Stimulated activated CD8-positive, alpha-beta memory T cell treated with anti-CD3 and anti-CD28 coated beads, Interleukin-4, amount 100 ng/mL, for 1 hour (primary cell): ENCODE measurements around the gene YJEFN3.

Experiments
- DNase-seq, 2 donors: peaks; one replicate each; pipeline ENCODE4 v3.0.0-alpha.2; 2020; ENCODE audit warnings: low read depth in 2 of 2, low spot score in 1 of 2

The YJEFN3 gene

DNA sequence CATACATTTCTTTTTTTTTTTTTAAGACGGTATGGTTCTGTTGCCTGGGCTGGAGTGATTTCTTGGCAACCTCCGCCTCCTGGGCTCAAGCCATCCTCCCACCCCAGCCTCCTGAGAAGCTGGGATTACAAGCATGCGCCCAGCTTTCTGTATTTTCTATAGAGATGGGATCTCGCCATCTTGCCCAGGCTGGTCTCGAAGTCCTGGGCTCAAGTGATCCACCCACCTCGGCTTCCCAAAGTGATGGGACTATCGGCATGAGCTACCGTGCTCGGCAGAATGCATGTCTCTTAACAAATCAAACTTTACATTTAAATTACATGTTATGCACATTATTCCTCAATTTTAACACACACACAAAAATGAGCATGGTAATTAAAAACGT is 11.5 kb upstream of the YJEFN3 start:
- DNase-seq, result no peak

DNA sequence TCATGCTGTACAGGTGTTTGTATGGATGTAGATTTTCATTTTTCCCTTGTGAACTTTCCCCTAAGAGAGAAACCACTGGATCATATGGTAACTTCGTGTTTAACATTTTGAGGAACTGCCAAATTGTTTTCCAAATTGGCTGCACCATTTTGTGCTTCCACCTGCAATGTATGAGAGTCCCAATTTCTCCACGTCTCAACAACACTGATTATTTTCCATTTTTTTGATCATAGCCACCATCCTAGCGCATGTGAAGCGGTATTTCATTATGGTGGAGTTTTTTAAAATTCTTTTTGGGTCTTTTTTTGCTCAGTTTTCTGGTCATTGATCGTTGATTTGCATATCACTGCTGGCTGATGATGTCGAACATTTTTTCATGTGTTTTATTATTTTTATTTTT is 7.7 kb upstream of the YJEFN3 start:
- DNase-seq, result no peak

DNA sequence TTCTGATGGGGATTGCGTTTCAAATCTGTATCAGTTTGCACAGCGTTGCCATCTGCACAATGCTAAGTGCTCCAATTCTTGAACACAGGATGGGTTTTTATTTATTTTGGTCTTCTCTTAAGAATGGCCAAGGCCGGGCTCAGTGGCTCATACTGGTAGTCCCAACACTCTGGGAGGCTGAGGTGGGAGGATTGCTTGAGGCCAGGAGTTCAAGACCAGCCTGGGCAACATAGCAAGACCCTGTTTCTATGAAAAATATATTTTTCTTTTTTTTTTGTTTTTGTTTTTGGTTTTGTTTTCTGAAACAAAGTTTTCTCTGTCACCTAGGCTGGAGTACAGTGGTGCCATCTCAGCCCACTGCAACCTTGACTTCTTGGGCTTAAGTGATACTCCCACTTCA is 5.5 kb upstream of the YJEFN3 start:
- DNase-seq, result no peak

DNA sequence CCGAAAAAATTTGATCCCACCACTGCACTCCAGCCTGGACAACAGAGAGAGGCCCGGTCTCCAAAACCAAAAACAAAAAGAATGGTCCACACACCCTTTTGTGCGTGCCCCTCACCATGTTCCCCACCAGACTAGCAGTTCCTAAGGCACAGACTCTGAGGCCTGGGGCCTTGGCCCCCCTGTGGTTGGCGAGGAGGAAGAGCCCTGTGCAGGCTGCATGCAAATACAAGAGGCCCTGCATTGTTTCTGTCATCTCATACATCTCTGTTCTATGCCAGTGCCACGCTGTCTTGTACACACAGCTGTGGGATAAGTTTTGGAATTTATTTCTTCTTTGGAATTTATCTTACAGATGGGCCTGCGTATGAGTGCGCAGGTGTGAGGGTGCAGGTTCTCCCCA is 4.7 kb upstream of the YJEFN3 start:
- DNase-seq, result no peak

DNA sequence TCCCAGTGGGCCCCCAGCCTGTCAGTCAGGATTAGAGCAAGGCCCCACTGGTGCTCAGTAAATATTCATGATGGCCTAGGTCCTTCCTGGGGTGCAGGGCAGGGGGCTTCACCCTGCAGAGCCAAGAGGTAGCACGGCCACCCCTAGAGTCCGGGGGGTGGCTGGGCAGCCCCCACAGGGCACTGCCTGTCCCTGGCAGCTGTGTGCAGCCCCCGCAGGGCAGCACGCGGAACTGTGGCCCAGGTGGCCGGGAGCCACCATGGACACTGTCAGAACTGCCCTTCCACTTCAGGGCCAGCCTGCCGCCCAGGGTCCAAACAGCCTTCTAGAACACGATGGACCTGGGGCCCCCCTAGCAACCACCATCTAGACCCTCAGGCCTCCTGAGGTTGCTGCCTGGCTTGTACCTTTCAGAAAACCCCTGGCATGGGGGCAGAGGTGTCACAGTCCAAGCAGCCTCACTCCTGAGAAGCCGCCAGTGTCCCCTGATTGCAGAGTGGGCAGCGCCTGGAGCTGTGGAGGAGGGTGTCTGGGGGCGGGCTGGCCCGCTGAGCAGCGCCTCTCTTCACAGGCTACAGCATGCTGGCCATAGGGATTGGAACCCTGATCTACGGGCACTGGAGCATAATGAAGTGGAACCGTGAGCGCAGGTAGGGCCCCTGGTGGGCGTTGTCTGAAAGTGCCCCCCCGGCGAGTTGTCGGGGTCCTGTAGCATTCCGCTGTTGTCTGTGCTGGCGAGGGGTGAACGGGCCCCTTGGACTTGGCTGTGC is 2.9 kb upstream of the YJEFN3 start:
- no peak for DNase-seq

DNA sequence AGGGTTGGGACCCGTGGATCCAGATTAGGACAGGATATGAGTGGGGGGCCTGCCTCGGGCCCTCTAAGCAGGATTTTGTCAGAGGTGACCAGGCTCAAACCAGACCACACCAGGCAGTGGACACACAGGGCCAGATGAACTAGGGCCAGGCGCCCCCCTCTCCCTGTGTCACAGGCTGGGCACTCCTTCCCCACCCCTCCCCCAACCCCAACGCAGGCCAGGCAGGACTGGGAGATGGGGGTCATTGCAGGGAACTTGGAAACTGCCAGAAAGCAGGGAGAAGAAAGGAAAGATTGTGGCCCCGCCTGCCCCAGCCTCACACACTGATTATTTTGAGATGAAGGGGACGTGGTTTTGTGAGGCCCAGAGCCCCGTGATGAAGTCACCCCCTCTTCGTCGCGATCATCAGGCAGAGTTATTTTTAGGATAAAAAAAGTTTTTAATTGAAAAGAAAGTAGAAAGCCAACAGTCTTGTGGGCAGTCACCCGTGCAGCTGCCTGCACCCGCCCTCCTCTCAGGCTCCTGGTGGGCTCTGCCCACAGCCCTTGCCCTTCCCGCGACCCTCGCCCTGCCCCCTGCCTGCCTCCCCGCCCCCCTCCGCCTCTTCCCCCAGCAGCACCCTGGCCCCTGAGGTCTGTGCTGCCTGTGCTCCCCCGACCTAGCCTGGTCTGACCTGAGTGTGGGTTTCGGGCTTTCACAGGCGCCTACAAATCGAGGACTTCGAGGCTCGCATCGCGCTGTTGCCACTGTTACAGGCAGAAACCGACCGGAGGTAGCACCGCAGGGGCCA is 1.9 kb upstream of the YJEFN3 start:
- DNase-seq, result no peak

DNA sequence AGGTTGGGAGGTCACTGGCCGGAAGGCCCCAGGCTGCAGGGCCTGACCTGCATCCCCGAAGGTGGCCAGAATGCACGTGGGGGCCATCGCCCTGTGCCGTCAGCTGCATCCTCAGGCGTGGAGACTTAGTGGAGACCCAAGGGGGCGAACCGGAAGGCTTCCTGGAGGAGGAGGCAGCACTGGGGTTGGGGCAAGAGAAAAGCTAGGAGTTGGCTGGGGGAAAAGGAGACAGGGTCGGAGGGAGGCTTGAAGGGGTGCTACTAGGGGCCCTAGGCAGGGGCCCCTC is 1.4 kb upstream of the YJEFN3 start:
- no peak for DNase-seq

DNA sequence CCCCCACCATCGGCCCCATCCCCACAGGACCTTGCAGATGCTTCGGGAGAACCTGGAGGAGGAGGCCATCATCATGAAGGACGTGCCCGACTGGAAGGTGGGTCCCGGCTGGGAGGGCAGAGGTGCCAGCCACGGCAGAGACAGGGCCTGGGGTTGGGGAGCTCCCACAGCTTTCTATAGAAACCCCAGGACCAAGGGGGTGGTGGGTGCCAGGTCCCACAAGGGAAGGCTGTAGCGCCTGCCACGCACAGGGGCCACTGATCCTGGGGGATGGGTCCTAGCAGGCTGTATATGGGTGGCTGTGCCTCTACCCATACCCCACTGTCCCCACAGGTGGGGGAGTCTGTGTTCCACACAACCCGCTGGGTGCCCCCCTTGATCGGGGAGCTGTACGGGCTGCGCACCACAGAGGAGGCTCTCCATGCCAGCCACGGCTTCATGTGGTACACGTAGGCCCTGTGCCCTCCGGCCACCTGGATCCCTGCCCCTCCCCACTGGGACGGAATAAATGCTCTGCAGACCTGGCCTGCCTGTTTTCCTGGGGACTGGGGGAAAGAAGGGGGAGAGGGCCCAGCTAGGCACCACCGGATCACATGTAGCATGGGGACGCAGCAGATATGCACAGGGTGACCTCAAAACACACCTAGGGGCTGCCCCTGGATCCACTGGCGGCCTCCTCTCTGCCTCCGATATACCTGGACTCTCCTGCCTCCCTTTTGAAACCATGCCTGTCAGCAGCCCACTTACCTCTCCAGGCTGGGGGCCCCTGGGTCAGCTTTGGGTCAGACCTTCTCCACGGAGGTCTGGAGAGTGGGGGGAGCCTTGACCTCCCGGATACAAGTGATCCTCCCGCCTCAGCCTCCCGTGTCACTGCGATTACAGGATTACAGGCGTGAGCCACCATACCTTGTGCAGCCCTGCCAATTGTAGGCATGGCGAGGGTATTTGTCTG is 761 bp upstream of the YJEFN3 start:
- no peak for DNase-seq

DNA sequence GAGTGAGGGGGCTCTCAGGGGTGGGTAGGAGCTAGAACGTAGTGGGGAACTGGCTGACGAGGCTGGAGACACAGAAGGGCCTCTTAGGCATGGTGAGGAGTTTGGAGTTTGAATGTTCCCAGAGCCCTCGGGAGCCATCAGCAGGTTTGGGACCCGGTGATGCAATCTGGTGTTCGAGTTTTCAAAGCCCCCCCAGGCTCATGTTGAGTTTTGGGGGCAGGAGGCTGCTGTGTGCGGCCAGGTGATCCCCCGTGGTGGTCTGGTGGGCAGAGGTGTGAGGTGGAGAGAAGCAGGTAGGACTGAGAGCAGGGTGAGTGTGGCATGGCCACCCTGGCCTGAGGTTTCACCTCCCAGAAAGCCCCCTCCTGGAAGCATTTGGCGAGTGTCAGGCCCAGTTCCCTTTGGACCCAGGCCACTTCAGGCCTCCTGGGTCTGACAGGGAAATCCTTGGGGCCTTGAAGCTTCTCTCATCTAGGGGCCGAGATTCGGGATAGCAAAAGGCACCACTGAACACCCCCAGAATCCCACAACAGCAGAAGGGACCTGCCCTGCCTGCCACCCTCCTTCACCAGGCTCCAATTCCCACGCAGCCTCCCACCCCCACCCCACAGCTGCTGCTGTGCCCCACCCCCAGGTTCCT is 1.2 kb downstream of the YJEFN3 start:
- DNase-seq, result no peak

DNA sequence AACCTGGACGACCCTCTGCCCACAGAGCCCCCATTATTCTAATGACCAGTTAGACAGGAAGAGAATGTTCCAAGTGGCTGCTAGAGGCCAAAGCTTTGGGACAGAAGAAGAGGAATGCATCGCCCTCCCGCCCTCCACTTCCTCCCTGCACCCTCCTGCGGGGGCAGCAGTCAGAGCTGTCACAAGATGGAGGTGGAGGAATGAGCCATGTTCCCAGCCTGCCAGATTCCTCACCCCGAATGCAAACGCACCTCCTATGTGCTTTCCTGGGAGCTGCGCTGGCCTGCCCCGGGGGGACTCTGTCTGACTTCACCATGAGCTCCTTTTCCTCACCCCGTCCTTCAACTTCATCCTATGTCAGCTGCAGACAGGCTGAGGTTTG is 1.7 kb downstream of the YJEFN3 start:
- DNase-seq, result no peak

DNA sequence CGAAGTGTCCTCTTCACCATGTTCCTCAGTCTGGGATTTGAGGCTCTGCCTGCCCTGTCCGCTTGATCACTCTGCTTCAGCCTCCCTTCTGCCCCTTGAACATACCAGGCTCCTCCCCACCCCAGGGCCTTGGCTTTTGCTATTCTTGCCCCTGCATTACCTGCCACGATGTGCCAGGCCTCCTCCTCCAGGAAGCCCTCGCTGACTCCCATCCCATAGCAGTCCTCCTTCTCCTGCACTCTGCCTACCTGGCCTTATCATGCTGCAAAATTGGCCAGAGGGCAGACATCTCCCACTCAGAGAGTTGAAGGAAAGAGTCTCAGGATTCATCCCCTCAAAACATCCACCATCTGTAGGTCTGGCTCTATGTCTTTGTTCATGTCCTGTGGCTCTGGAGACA is 2.2 kb downstream of the YJEFN3 start:
- DNase-seq, result no peak

DNA sequence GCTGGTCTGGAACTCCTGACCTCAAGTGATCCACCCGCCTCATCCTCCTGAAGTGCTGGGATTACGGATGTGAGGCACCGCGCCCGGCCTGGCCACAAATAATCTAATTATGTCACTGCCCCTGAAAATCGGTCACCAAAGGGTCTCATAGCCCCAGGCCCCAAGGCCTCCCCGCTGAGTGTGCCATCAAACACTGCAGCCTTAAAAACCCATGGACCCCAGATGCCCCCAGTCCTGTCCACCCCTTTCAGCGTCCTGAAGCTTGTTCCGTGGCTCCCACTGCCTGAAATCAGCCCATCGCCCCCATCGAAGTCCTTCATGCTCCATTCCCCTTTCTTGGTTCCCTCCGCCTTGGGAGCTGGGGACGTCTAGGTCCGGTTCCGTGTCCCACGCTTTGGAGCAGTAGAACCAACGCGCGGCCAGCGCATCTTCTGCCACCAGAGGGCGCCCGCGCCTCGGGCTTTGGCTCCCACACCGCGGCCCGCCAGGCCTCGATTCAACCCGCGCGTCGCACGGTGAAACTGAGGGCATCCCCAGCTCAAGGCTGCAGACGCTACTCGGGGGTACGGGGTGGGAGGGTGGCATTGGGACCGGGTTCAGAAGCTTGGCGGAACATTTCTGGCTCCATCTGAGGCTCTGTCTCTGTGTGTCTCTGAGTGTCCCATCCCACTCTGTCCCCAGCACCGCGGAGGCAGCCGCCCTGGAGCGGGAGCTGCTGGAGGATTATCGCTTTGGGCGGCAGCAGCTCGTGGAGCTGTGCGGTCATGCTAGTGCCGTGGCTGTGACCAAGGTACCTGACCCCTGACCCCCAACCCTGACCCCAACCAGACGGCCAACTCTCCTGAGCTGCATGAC is 3.5 kb downstream of the YJEFN3 start:
- DNase-seq, result peak; percentile 77 to 78

DNA sequence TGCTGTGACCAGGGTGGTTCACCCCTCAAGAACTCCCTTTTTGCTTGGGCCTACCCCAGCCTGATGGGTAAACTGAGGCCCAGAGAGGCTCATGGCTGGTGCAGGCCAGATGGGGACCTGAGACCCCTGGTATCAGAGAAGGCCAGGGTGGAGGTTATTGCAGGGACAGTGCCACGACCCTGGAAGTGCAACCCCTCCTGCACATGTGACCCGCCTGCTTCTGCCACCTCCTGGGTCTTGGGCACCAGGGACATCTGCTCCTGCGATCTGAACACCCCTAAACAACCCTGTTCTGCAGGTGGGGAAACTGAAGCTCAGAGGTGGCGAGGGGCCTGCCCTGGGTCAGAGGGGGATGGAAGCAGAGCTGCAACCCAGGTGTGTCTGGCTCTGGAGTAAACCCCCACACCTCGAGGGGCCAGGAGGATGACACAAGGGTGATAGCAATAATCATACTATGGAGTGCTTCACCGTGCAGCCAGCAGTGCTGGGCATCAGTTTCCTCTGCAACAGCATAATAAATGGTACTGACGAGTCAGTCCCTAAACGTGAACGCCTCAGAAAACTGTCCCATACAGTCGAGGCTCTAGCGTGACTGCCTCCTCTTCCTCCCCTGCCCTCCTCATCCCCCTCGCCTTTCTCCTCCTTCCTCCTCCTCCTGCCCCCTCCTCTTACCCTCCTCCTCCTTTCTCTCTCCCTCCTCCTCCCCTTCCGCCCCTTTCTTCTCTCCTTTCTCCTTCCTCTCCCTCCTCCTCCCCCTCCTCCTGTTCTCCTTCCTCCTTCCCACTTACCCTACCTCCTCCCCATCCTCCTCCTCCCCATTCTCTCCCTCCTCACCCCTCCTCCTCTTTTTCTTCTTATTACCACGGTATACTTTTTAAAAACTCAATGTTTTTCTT is 4.3 kb downstream of the YJEFN3 start:
- DNase-seq, result no peak

DNA sequence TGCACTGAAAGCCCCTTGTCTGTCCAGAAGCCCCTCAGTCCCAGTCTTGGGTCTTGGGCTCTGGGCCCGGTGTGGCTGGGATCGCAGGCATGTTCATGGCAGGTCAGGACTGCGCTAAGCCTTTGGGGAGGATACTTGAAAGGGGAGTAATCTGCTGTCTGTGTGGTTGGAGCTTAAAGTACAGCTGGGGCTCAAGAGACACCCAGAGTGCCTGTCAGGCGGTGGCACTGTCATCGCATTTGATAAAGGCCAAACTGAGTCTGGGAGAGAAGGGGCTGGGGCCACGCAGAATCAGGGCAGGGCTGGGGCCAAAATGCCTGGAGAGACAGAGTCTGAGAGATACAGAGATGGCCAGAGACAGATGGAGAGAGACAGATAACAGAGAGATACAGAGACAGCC is 5.1 kb downstream of the YJEFN3 start:
- no peak for DNase-seq

DNA sequence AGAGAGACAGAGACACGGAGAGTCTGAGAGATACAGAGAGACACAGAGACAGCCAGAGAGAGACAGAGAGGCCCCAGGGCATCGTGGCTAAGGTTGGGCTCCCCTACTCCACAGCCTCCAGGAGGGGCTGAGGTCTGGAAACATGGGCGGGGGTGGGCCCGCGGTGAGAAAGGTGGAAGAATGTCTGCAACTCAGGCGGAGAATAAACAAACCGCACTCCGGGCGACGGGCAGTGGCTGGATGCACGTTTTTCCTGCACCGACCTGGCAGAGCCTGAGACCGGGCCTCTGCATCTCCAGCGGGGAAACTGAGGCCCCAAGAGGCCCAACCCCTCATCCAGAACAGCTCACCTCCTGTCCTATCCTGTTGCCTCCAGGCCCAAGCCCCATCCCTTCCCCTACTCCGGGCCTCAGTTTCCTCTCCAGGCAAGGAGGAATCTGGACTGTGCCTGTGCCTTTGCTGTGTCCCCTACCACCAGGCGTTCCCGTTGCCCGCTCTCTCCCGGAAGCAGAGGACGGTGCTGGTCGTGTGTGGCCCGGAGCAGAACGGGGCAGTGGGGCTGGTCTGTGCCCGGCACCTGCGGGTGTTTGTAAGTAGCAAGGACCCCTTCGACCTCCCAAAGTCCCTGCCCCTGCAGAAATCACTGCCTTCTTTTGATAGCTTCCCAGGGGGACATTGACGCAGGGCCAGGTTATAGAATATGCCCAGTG is 6.0 kb downstream of the YJEFN3 start:
- DNase-seq, result no peak

DNA sequence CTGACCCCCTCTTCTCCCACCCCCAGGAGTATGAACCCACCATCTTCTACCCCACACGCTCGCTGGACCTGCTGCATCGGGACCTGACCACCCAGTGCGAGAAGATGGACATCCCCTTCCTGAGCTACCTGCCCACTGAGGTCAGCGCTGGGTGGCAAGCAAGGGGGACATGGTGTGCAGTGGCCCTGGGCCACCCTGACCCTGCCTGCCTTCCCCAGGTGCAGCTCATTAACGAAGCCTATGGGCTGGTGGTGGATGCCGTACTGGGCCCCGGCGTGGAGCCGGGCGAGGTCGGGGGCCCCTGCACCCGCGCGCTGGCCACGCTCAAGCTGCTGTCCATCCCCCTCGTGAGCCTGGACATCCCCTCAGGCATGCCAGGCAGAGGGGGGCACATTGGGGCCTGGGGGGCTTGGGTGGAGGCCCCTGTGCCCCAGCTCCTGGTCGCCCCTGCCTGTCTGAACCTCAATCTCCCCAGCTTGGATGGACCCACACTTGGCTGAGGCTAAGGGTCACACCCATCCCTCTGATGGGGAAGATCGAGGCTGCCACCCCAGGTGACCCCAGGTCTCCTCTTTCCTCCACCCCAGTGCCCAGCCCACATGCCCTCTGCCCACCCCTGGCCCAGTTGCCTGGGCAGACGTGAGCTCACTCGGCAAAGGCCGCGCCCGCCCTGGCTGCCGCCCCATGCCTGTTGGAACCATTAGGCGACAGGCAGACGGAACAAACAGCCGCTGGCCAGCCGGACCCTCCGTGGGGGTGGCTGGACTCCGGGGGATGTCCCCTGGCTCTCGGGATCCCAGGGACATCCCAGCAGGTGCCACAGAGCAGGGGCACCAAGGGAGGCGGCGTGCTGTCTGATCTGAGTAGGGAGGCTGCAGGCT is 6.8 kb downstream of the YJEFN3 start:
- no peak for DNase-seq

DNA sequence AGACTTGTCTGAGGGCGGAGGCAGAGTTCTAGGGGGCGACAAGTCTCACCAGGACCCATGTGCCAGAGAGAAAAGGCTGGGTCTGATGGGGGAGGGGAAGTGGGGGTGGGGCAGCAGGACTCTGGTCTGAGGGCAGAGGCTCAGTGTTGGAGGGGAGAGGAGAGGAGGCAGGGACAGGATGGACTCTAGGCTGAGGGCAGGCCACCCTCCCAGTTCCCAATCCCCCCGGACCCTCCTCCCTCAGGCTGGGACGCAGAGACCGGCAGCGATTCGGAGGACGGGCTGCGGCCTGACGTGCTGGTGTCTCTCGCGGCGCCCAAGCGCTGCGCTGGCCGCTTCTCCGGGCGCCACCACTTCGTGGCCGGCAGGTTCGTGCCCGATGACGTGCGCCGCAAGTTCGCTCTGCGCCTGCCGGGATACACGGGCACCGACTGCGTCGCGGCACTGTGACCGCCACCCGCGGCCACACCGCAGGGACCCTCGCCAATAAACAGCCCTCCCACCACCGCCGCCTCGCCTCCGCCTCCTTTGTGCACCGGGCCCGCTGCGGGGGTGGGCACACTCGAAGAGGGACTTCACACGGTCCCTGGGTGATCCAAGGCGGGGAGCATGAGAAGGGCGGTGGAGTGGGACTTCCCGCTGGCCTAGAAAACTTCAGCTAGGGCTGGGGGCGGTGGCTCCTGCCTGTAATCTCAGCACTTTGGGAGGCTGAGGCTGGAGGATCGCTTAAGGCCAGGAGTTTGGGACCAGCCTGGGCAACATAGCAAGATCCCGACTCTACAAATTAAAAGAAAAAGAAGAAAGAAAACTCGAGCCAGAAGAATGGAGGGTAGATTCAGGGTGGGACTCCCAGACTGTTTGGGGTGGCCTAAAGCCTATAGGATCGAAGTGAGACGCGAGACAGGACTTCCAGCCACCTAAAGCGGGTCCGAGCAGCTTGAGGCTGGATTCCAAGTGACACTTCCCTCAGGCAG is 8.7 kb downstream of the YJEFN3 start:
- DNase-seq, result no peak
